Hepatocyte (in vitro differentiated cells): ENCODE measurements around the gene TMEM218. TPM values are rescaled to one million over a fixed set of nuclear protein-coding genes. Genes with fewer than 3 reads are reported as not detected.

ENCODE experiments used
- DNase-seq: peaks from one replicate; pipeline ENCODE4 v3.0.0-alpha.2; 2016; ENCODE audit warnings: low spot score
- H2AFZ ChIP-seq: fragments of 200-600 bp; sonication (generic); 2 replicates; pipeline ENCODE4 v1.6.0; 2016; ENCODE audit warnings: antibody characterized with exemption, mild to moderate bottlenecking
- H3K27ac ChIP-seq: fragments of 200-600 bp; sonication (generic); 2 replicates; pipeline ENCODE4 v1.5.1; 2016; ENCODE audit warnings: mild to moderate bottlenecking
- H3K27me3 ChIP-seq: fragments of 200-600 bp; sonication (generic); 2 replicates; pipeline ENCODE4 v1.6.1; 2016
- H3K36me3 ChIP-seq: fragments of 200-600 bp; sonication (generic); replicated peaks from 2 replicates; pipeline ENCODE4 v1.5.1; 2016; ENCODE audit warnings: low read depth; ENCODE audit not compliant: insufficient read depth
- H3K4me1 ChIP-seq: fragments of 200-600 bp; sonication (generic); 2 replicates; pipeline ENCODE4 v1.5.1; 2016; ENCODE audit warnings: mild to moderate bottlenecking, moderate library complexity; ENCODE audit not compliant: insufficient read depth
- H3K4me2 ChIP-seq: fragments of 200-600 bp; sonication (generic); 2 replicates; pipeline ENCODE4 v1.6.0; 2016
- H3K4me3 ChIP-seq: fragments of 200-600 bp; sonication (generic); 2 replicates; pipeline ENCODE4 v1.5.1; 2016; ENCODE audit warnings: mild to moderate bottlenecking
- H3K79me2 ChIP-seq: fragments of 200-600 bp; sonication (generic); 2 replicates; pipeline ENCODE4 v1.6.0; 2017; ENCODE audit warnings: mild to moderate bottlenecking
- H3K9me2 ChIP-seq: fragments of 200-600 bp; sonication (generic); replicated peaks from 2 replicates; pipeline ENCODE4 v1.6.0; 2017; ENCODE audit warnings: mild to moderate bottlenecking; ENCODE audit not compliant: insufficient read depth
- H3K9me3 ChIP-seq: fragments of 200-600 bp; sonication (generic); 2 replicates; pipeline ENCODE4 v1.5.1; 2016; ENCODE audit warnings: low read depth, mild to moderate bottlenecking
- H4K20me1 ChIP-seq: fragments of 200-600 bp; sonication (generic); 2 replicates; pipeline ENCODE4 v1.6.0; 2016; ENCODE audit warnings: mild to moderate bottlenecking; ENCODE audit not compliant: insufficient read depth, poor library complexity, severe bottlenecking
- EZH2 ChIP-seq: fragments of 200-600 bp; sonication (generic); IDR thresholded peaks from 2 replicates; pipeline ENCODE4 v1.6.1; 2016; ENCODE audit warnings: antibody characterized with exemption, mild to moderate bottlenecking, borderline replicate concordance
- EZH2phosphoT487 ChIP-seq: fragments of 200-600 bp; sonication (generic); IDR thresholded peaks from one replicate; pipeline ENCODE4 v1.6.1; 2018; ENCODE audit warnings: antibody characterized with exemption, mild to moderate bottlenecking, low read depth, moderate library complexity; ENCODE audit not compliant: unreplicated experiment, severe bottlenecking
- WGBS: methylation state at CpG from one replicate; pipeline ENCODE4 v1.1.6; 2016; ENCODE audit warnings: low lambda C conversion rate; ENCODE audit errors: missing lambda C conversion rate; 5-methylcytosine and 5-hydroxymethylcytosine counted together
- polyA plus RNA-seq: library from polyadenylated mRNA; unstranded; fragments of >200 nt; fragmentation: Nextera tagmentation; extraction: Ambion mirVana; gene quantifications from 2 replicates; pipeline ENCODE4 v1.2.1, GENCODE V29; 2016
- total RNA-seq: library from RNA; depleted of rRNA; stranded (reverse); fragments of >200 nt; gene quantifications from 2 replicates; pipeline ENCODE4 v1.2.3, GENCODE V29; 2014
- TF ChIP-seq, protein P1 (sequence below): fragments of 200-600 bp; sonication (generic); IDR thresholded peaks from 2 replicates; pipeline ENCODE4 v1.5.1; 2016; ENCODE audit warnings: antibody characterized with exemption, mild to moderate bottlenecking; ENCODE audit not compliant: poor library complexity

The TMEM218 gene
- total and polyA plus RNA-seq, 2 experiments from 2014 or later, result 20.6 to 20.7 TPM

DNA sequence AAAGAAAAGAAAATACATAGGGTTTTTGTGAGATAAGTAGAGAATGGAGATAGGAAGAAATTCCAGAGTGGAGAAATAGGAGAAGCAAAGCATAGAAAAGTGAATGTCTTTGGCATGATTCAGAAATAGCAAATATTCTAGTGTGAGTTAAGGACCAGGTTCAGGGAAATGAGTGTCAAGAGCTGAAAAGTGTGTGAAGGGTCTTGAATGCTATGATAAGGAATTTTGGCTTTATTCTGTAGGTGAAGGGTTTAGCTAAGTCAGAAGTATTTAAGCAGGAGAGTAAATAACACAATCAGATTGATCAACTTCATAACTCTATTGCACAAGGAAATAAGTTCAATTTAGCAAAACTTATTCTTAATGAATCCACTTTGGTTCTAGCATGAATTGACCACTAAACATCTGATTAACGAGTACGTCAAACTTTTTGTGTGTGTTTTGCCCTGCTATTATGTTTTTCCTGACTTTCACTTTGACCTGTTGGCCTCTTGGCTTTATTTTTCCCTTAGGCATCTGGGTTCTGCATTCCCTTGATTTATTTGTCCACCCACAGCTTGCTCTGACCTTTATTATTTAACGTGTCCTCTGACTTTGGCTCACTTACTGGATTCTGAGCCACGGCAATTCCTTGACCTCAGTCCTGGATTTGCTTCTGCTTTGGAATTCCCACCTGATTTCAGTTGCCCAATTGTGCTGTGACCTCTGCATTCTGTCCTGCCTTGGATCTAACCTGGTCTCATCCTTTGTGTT, 11.9 kb upstream of the TMEM218 start:
- Histone ChIP-seq H2AFZ (peak overlapping the region; percentile 51), H3K27ac (peak overlapping the region; percentile 24), H3K79me2 (no peaks in the 10 kb centered on the region), H3K27me3 (peaks cover 9% of the 10 kb centered on the region), H3K4me3 (no peak overlapping the region), H3K4me1 (no peaks in the 10 kb centered on the region), H4K20me1 (no peaks in the 10 kb centered on the region), H3K9me2 (no peaks in the 10 kb centered on the region), H3K9me3 (no peaks in the 10 kb centered on the region), H3K36me3 (no peaks in the 10 kb centered on the region), H3K4me2 (peak overlapping the region; percentile 50)
- no peak for TF ChIP-seq EZH2
- TF ChIP-seq, protein P1, sequence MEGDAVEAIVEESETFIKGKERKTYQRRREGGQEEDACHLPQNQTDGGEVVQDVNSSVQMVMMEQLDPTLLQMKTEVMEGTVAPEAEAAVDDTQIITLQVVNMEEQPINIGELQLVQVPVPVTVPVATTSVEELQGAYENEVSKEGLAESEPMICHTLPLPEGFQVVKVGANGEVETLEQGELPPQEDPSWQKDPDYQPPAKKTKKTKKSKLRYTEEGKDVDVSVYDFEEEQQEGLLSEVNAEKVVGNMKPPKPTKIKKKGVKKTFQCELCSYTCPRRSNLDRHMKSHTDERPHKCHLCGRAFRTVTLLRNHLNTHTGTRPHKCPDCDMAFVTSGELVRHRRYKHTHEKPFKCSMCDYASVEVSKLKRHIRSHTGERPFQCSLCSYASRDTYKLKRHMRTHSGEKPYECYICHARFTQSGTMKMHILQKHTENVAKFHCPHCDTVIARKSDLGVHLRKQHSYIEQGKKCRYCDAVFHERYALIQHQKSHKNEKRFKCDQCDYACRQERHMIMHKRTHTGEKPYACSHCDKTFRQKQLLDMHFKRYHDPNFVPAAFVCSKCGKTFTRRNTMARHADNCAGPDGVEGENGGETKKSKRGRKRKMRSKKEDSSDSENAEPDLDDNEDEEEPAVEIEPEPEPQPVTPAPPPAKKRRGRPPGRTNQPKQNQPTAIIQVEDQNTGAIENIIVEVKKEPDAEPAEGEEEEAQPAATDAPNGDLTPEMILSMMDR, result no peak
- TF ChIP-seq EZH2phosphoT487, result no peak
- DNase-seq, result no peak
- WGBS, result 70% methylated on average over 4 of the region's 4 CpGs

DNA sequence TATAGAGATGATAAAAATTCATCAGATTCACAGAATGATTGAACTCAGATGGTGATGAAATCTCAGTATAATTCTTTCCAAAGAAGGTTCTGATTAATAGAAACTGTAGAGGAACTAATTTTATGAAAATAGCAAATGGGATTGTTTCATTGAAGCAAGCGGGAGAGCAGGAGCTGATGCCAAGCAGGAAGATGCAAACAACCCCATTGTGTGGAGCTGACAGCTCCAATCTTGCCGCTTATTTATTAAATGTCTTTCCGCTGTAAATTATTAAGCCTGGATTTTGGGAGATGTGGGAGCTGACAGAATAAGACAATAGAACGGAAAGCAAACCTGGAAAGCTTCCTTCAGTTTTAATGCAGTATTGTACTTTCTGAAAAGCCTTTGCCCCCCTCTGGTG, 6.0 kb upstream of the TMEM218 start:
- Histone ChIP-seq H3K9me3 (no peaks in the 10 kb centered on the region), H3K27ac (no peak overlapping the region), H3K79me2 (no peaks in the 10 kb centered on the region), H2AFZ (no peak overlapping the region), H3K4me2 (no peak overlapping the region), H3K4me3 (no peak overlapping the region), H3K36me3 (no peaks in the 10 kb centered on the region), H3K4me1 (no peaks in the 10 kb centered on the region), H4K20me1 (no peaks in the 10 kb centered on the region), H3K9me2 (no peaks in the 10 kb centered on the region), H3K27me3 (no peaks in the 10 kb centered on the region)
- no peak for TF ChIP-seq EZH2
- TF ChIP-seq, protein P1, result no peak
- no peak for TF ChIP-seq EZH2phosphoT487
- WGBS, result 53% methylated on average over 4 of the region's 4 CpGs
- no peak for DNase-seq

- no peak overlapping the region for H3K4me3 ChIP-seq
- H3K9me3 ChIP-seq, result no peaks in the 10 kb centered on the region
- H3K4me2 ChIP-seq, result no peak overlapping the region
- H3K27ac ChIP-seq, result no peak overlapping the region
- no peaks in the 10 kb centered on the region for H3K9me2 ChIP-seq
- no peaks in the 10 kb centered on the region for H3K27me3 ChIP-seq
- H2AFZ ChIP-seq, result no peak overlapping the region
- no peaks in the 10 kb centered on the region for H4K20me1 ChIP-seq
- TF ChIP-seq, protein P1, result no peak
- TF ChIP-seq EZH2phosphoT487, result no peak
- TF ChIP-seq EZH2, result no peak
- WGBS, result 52% methylated on average over 8 of the region's 8 CpGs
- peaks cover 10% of the 10 kb centered on the region for H3K79me2 ChIP-seq
- H3K36me3 ChIP-seq, result no peaks in the 10 kb centered on the region
- no peaks in the 10 kb centered on the region for H3K4me1 ChIP-seq
- no peak for DNase-seq
Observed at GRCh38 chr11:125114518-125114917, 3.1 kb upstream of the TMEM218 start.
